Glutamatergic neuron (in vitro differentiated cells): ENCODE measurements around the gene SPATA20. TPM values are rescaled to one million over a fixed set of nuclear protein-coding genes. Genes with fewer than 3 reads are reported as not detected.

Source experiments
- DNase-seq: peaks from one replicate; pipeline ENCODE4 v3.0.0; 2022
- H3K27ac Mint-ChIP-seq: one replicate; pipeline ENCODE4 v1.8.0; 2020; ENCODE audit warnings: mild to moderate bottlenecking, mixed read lengths, inconsistent platforms; ENCODE audit not compliant: unreplicated experiment
- H3K27me3 Mint-ChIP-seq: one replicate; pipeline ENCODE4 v1.8.0; 2020; ENCODE audit warnings: mild to moderate bottlenecking, moderate library complexity, mixed read lengths, inconsistent platforms; ENCODE audit not compliant: unreplicated experiment
- H3K36me3 Mint-ChIP-seq: one replicate; pipeline ENCODE4 v1.8.0; 2020; ENCODE audit warnings: mild to moderate bottlenecking, mixed read lengths, inconsistent platforms; ENCODE audit not compliant: unreplicated experiment
- H3K4me1 Mint-ChIP-seq: one replicate; pipeline ENCODE4 v1.8.0; 2020; ENCODE audit warnings: mild to moderate bottlenecking, low read depth, mixed read lengths, inconsistent platforms; ENCODE audit not compliant: unreplicated experiment
- H3K4me3 Mint-ChIP-seq: one replicate; pipeline ENCODE4 v1.8.0; 2020; ENCODE audit warnings: mild to moderate bottlenecking, mixed read lengths, inconsistent platforms; ENCODE audit not compliant: unreplicated experiment
- H3K9me3 Mint-ChIP-seq: one replicate; pipeline ENCODE4 v1.8.0; 2020; ENCODE audit warnings: mild to moderate bottlenecking, moderate library complexity, mixed read lengths, inconsistent platforms; ENCODE audit not compliant: unreplicated experiment
- total RNA-seq: library from RNA; stranded (reverse); fragmentation: NEBNext Ultra II Directional; extraction: Animal tissue kit (Norgen Biotek cat#: 25700); gene quantifications from one replicate; pipeline ENCODE4 v1.2.1, GENCODE V29; 2021; ENCODE audit not compliant: unreplicated experiment
- TF ChIP-seq, protein P1 (sequence below): fragments of 200-600 bp; sonication (generic); IDR thresholded peaks from one replicate; pipeline ENCODE4 v1.5.0; 2021; ENCODE audit not compliant: partially characterized antibody, unreplicated experiment

Gene SPATA20
- total RNA-seq, 1 donor from 2014 or later, result 14.0 TPM

DNA sequence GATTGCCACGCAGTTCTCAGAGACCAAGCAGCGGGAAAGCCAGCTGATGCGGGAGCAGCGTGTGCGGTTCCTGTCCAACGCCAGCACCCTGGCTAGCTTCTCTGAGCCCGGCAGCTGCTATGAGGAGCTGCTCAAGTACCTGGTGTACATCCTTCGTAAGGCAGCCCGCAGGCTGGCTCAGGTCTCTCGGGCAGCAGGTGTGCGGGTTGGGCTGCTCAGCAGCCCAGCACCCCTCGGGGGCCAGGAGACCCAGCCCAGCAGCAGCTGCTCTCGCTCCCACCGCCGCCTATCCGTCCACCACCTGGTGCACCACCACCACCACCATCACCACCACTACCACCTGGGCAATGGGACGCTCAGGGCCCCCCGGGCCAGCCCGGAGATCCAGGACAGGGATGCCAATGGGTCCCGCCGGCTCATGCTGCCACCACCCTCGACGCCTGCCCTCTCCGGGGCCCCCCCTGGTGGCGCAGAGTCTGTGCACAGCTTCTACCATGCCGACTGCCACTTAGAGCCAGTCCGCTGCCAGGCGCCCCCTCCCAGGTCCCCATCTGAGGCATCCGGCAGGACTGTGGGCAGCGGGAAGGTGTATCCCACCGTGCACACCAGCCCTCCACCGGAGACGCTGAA, 28.7 kb downstream of the SPATA20 start:
- no peak overlapping the region for H3K4me3 Mint-ChIP-seq

DNA sequence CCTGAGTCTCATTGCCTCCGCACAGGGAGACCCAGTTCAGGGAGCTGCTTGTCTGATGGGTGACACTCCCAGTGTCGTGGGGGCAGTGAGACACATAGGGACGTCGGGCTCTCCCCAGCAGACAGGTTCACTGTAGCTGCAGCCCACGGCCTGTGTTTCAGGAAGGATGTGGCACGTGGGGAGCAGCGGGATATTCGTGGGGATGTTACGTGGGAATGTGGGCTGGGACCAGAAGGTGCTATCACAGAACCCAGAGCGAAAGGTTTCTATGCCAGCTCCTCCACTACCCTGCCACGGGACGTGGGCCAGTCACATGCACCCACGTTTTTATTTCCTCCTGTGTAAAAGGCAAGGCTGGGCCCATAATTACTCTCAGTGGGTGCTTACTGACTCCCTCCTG, 29.9 kb downstream of the SPATA20 start:
- Mint-ChIP-seq H3K9me3 (peaks cover 12% of the 10 kb centered on the region), H3K4me3 (no peak overlapping the region), H3K4me1 (peaks cover 8% of the 10 kb centered on the region), H3K27me3 (peaks cover 12% of the 10 kb centered on the region), H3K27ac (no peak overlapping the region), H3K36me3 (peaks cover 2% of the 10 kb centered on the region)
- DNase-seq, result no peak
- TF ChIP-seq, protein P1, sequence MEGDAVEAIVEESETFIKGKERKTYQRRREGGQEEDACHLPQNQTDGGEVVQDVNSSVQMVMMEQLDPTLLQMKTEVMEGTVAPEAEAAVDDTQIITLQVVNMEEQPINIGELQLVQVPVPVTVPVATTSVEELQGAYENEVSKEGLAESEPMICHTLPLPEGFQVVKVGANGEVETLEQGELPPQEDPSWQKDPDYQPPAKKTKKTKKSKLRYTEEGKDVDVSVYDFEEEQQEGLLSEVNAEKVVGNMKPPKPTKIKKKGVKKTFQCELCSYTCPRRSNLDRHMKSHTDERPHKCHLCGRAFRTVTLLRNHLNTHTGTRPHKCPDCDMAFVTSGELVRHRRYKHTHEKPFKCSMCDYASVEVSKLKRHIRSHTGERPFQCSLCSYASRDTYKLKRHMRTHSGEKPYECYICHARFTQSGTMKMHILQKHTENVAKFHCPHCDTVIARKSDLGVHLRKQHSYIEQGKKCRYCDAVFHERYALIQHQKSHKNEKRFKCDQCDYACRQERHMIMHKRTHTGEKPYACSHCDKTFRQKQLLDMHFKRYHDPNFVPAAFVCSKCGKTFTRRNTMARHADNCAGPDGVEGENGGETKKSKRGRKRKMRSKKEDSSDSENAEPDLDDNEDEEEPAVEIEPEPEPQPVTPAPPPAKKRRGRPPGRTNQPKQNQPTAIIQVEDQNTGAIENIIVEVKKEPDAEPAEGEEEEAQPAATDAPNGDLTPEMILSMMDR, result no peak

More for the DNA sequence above, 28.7 kb downstream of the SPATA20 start:
- Mint-ChIP-seq H3K4me1 (peaks cover 10% of the 10 kb centered on the region), H3K9me3 (peaks cover 10% of the 10 kb centered on the region), H3K27me3 (peaks cover 13% of the 10 kb centered on the region), H3K36me3 (peaks cover 3% of the 10 kb centered on the region), H3K27ac (no peak overlapping the region)
- DNase-seq, result no peak
- TF ChIP-seq, protein P1, result no peak

DNA sequence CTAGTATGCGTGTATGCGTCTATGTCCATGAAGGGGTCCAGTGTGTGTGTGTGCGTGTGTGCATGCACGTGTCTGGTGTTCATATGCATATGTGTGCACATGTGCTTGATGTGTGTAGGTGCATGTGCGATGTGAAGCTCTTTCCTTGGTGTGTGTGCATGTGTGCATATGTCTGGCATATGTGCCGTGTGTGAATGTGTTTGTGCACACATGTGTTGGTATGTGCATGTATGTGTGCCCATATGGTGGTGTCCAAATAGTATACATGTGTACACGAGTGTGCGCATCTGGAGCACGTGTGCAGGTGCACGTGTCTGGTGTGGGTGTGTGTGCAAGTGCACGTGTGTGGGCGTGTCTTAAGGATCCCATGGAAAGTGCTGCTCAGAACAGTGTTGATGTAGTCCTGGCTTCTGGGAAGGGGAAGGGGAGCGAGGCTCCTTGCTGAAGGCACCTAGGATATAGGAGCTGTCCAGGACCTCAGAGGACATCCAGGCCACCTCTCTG, 30.5 kb downstream of the SPATA20 start:
- H3K9me3 Mint-ChIP-seq, result peaks cover 15% of the 10 kb centered on the region
- DNase-seq, result no peak
- peaks cover 7% of the 10 kb centered on the region for H3K4me1 Mint-ChIP-seq
- no peak overlapping the region for H3K4me3 Mint-ChIP-seq
- peak overlapping the region; percentile 50 for H3K27ac Mint-ChIP-seq
- TF ChIP-seq, protein P1, result no peak
- no peaks in the 10 kb centered on the region for H3K36me3 Mint-ChIP-seq
- peaks cover 12% of the 10 kb centered on the region for H3K27me3 Mint-ChIP-seq

DNA sequence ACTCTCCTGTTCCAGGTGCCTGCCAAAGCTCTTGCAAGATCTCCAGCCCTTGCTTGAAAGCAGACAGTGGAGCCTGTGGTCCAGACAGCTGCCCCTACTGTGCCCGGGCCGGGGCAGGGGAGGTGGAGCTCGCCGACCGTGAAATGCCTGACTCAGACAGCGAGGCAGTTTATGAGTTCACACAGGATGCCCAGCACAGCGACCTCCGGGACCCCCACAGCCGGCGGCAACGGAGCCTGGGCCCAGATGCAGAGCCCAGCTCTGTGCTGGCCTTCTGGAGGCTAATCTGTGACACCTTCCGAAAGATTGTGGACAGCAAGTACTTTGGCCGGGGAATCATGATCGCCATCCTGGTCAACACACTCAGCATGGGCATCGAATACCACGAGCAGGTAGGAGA, 31.2 kb downstream of the SPATA20 start:
- H3K27me3 Mint-ChIP-seq, result peaks cover 10% of the 10 kb centered on the region
- no peaks in the 10 kb centered on the region for H3K36me3 Mint-ChIP-seq
- peaks cover 7% of the 10 kb centered on the region for H3K4me1 Mint-ChIP-seq
- DNase-seq, result no peak
- no peak overlapping the region for H3K27ac Mint-ChIP-seq
- TF ChIP-seq, protein P1, result no peak
- H3K9me3 Mint-ChIP-seq, result peaks cover 15% of the 10 kb centered on the region
- H3K4me3 Mint-ChIP-seq, result no peak overlapping the region

DNA sequence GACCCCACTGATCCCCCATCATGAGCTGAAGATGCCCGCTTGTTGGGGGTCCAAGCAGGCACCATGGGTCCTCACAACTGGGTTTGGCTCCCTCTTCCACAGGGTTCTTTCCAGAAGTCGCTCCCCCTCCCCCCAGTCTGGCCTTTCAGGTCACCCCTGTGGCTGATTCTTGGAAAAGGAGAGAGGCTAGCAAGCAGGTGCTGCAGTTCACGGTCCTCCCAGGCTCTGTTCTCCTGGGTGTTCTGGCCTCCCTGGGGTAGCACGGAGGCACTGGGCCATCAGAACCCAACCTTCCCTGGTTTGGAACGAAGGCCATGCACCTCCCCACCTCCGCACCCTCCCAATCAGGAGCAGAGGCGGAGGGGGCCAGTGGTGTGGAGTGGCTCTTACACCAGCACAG, 32.4 kb downstream of the SPATA20 start:
- Mint-ChIP-seq H3K4me3 (no peak overlapping the region), H3K36me3 (no peaks in the 10 kb centered on the region), H3K9me3 (peaks cover 15% of the 10 kb centered on the region), H3K4me1 (peaks cover 11% of the 10 kb centered on the region), H3K27me3 (peaks cover 15% of the 10 kb centered on the region), H3K27ac (no peak overlapping the region)
- DNase-seq, result no peak
- TF ChIP-seq, protein P1, result no peak
